ENCODE results near the gene SORBS1. TPM values are rescaled to one million over a fixed set of nuclear protein-coding genes. Genes with fewer than 3 reads are reported as not detected.

Gene SORBS1
- total and polyA plus RNA-seq, 2 of the 13 experiments (the other 11 are each of a cell fraction or from before 2014, with no cell fraction given) = 16.8 to 39.8 TPM

DNA sequence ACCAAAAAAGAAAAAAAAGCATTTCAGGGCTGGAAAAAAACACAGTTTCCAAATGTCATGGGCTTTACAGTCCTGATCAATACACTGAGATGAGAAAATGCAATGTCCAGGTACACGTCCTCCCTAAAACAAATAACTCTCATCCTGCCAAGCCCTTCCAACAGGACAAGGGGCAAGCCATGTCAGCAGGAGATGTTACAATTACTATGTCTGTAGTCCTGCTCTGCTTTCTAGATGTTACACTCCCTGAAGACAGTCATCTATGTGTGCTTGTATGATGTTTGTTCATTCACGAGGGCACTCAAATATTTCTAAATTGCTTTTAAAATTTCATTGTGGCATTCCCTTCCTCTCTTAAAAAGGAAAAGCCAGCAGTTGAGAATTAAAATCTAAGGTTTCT is 103.2 kb downstream of the SORBS1 start (continued):
- TF ChIP-seq ZFX (CRISPR knock-in tag; IDR thresholded peaks at IDR 0.05; ENCODE audit: low read depth) (0 out of 2 replicates have a peak, but pooled peaks have one; percentile 30), ZFP1 (CRISPR knock-in tag; IDR thresholded peaks at IDR 0.05) (0 out of 2 replicates have a peak, but pooled peaks have one; percentile 44), EP300 (IDR thresholded peaks at IDR 0.05; ENCODE audit: low read depth in 2 of 2, low read length in 2 of 2) (peak in 1 of 2 experiments; percentile 79; a peak in 2 of 4 replicates), EP300 (CRISPR knock-in tag; IDR thresholded peaks at IDR 0.05; ENCODE audit: borderline replicate concordance) (no peak), ZNF616 (CRISPR knock-in tag; IDR thresholded peaks at IDR 0.05; ENCODE audit: low read depth) (no peak), SOX13 (IDR thresholded peaks at IDR 0.05) (no peak), SOX13 (CRISPR knock-in tag; conservative IDR thresholded peaks at IDR 0.05 in 1 of 2, IDR thresholded peaks at IDR 0.05 in 1 of 2) (peak in 1 of 2 experiments; percentile 64; a peak in 2 of 4 replicates), ZNF383 (CRISPR knock-in tag; IDR thresholded peaks at IDR 0.05; ENCODE audit: borderline replicate concordance) (0 out of 2 replicates have a peak, but pooled peaks have one; percentile 56), ZNF503 (CRISPR knock-in tag; IDR thresholded peaks at IDR 0.05) (0 out of 2 replicates have a peak, but pooled peaks have one; percentile 6), FOSL2 (CRISPR knock-in tag; IDR thresholded peaks at IDR 0.05) (peak; percentile 47), ZMYM3 (CRISPR knock-in tag; IDR thresholded peaks at IDR 0.05) (peak; percentile 25; the same call in 1 of the 2 replicates), ONECUT2 (CRISPR knock-in tag; IDR thresholded peaks at IDR 0.05) (peak; percentile 93), RXRB (CRISPR knock-in tag; IDR thresholded peaks at IDR 0.05; ENCODE audit: borderline replicate concordance) (peak; percentile 51; the same call in 1 of the 2 replicates), BCL6 (CRISPR knock-in tag; IDR thresholded peaks at IDR 0.05) (peak; percentile 59; the same call in 1 of the 2 replicates), ZNF609 (CRISPR knock-in tag; IDR thresholded peaks at IDR 0.05; ENCODE audit: borderline replicate concordance) (peak; percentile 66; the same call in 1 of the 2 replicates), ARNTL (CRISPR knock-in tag; IDR thresholded peaks at IDR 0.05) (0 out of 2 replicates have a peak, but pooled peaks have one; percentile 43), NCOA2 (CRISPR knock-in tag; IDR thresholded peaks at IDR 0.05) (peak; percentile 68), ZNF263 (CRISPR knock-in tag; IDR thresholded peaks at IDR 0.05) (peak; percentile 97), ZNF235 (CRISPR knock-in tag; IDR thresholded peaks at IDR 0.05; ENCODE audit: borderline replicate concordance) (no peak), ZNF24 (IDR thresholded peaks at IDR 0.05) (no peak), FOXA3 (CRISPR knock-in tag; IDR thresholded peaks at IDR 0.05) (peak; percentile 74)
